ENCODE measurements around the gene INPP5A.

The INPP5A gene

DNA sequence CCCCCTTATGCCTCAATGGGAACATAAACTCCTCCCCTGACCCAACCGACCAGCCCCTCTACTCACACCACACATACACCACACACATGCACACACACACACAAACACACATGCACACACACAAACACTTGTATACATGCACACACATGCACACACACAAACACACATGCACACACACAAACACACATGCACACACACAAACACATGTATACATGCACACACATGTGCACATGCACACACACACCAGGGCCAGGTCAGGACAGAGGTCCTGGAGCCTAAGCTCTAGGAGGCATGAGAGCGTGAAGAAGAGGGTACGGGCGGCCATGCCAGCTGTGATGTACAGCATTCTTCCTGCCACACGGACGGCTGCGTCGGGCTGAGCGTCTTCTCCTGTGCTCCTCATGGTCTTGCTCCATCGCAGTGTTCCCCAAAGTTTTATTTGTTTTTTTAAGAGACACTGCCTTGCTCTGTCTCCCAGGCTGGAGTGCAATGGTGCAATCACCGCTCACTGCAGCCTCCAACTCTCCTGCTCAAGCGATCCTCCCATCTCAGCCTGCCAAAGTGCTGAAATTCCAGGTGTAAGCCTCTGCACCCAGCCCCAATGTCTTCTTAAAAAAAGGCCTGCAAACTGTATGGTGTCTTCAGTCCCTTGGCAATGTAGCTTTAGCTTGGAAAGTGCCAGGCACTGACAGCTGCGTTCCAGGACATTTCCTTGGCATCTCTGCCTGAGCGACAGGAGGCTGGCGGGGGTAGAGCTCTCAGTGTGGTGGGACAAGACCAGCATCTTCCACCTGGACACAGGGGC is 38.8 kb upstream of the INPP5A start:
- no peak for TF ChIP-seq CTCF (IDR thresholded peaks at IDR 0.05; ENCODE audit: borderline replicate concordance, control extremely low read depth, extremely low read depth, insufficient read depth, missing control alignments)
- DNase-seq (ENCODE audit: low spot score): no peak
- in situ Hi-C loops (cut with MboI; ENCODE audit: low sequenced_read_pairs, unreplicated experiment): no loop called here

- no peak for TF ChIP-seq CTCF (IDR thresholded peaks at IDR 0.05; ENCODE audit: borderline replicate concordance, control extremely low read depth, extremely low read depth, insufficient read depth, missing control alignments)
- in situ Hi-C loops (cut with MboI; ENCODE audit: low sequenced_read_pairs, unreplicated experiment): no loop called here
- DNase-seq (ENCODE audit: low spot score): no peak
Observed at GRCh38 chr10:132499367-132499685, 38.3 kb upstream of the INPP5A start.

GRCh38 chr10:132500781-132501415 is 36.7 kb upstream of the INPP5A start:
- in situ Hi-C loops (cut with MboI; ENCODE audit: low sequenced_read_pairs, unreplicated experiment): no loop called here
- TF ChIP-seq CTCF (IDR thresholded peaks at IDR 0.05; ENCODE audit: borderline replicate concordance, control extremely low read depth, extremely low read depth, insufficient read depth, missing control alignments): no peak

DNA sequence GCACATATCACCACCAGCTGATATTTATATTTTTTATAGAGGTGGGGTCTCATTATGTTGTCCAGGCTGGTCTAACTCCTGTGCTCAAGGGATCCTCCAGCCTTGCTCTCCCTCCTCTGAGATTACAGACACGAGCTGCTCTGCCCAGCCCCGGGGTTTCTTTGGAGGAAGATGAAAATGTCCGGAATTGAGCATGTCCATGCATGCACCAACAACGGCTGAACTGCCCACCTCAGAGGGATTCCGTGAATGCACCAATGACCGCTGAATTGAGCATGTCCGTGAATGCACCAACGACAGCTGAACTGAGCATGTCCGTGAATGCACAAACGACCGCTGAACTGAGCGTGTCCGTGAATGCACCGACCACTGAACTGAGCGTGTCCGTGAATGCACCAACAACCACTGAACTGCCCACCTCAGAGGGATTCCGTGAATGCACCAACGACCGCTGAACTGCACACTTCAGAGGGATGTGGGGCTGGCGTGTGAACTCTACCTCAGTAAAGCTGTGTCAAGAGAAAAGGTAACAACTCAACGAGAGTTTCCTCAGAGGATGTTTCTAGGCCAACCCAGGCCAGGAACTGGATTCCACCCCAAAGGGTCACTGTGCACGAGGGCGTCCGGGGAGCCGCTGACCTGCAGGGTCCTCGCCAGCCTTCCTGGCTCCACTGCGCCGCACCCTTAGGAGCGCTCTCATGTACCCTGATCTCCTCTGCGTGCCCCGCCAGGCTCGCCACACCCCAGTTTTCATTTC is 34.9 kb upstream of the INPP5A start:
- TF ChIP-seq CTCF (IDR thresholded peaks at IDR 0.05; ENCODE audit: borderline replicate concordance, control extremely low read depth, extremely low read depth, insufficient read depth, missing control alignments): no peak
- in situ Hi-C loops (cut with MboI; ENCODE audit: low sequenced_read_pairs, unreplicated experiment): no loop called here
- no peak for DNase-seq (ENCODE audit: low spot score)

More at GRCh38 chr10:132500781-132501415, 36.7 kb upstream of the INPP5A start:
- DNase-seq (ENCODE audit: low spot score): no peak

- no peak for TF ChIP-seq CTCF (IDR thresholded peaks at IDR 0.05; ENCODE audit: borderline replicate concordance, control extremely low read depth, extremely low read depth, insufficient read depth, missing control alignments)
- DNase-seq (ENCODE audit: low spot score): no peak
- in situ Hi-C loops (cut with MboI; ENCODE audit: low sequenced_read_pairs, unreplicated experiment): no loop called here
Observed at GRCh38 chr10:132503581-132504421, 33.8 kb upstream of the INPP5A start.

All from GM13976 (cell line).